Stimulated activated CD8-positive, alpha-beta memory T cell treated with anti-CD3 and anti-CD28 coated beads, Interleukin-7, amount 100 ng/mL, for 48 hours (primary cell): ENCODE data around the gene MAGI2.
"Not testable (repeated sequence)": the region's sequence is repeated elsewhere in the genome, so short reads cannot be mapped to it uniquely, and the experiment has no call there.

Source experiments
- DNase-seq, 2 donors: peaks; one replicate each; pipeline ENCODE4 v3.0.0-alpha.2; 2020; ENCODE audit warnings: low read depth in 1 of 2; ENCODE audit errors: extremely low read depth in 1 of 2

MAGI2 gene

DNA sequence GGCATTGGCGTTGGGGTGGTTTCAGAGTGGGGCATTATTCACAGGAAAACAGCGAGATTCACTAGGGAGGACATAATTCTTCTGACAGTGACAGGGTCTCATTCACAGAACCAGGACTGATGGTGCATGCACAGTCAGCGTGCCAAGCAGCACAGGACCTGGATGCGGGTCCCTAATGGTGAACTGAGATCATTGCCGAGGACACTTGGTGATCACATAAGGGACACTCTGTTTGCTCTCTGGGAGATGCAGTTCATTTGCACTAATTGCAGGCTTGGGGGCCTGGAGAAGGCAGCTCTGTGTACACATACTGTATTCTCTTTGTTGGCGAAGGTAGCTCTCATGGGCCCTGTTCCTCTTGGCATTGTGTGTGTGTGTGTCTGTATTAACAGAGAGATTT lies 938.8 kb downstream of the MAGI2 start:
- no peak for DNase-seq

- DNase-seq = no peak
These were observed 942.8 kb downstream of the MAGI2 start for GRCh38 chr7:78510580-78511188.

- DNase-seq = not testable (repeated sequence)
These were observed 950.2 kb downstream of the MAGI2 start for GRCh38 chr7:78503301-78503700.

DNA sequence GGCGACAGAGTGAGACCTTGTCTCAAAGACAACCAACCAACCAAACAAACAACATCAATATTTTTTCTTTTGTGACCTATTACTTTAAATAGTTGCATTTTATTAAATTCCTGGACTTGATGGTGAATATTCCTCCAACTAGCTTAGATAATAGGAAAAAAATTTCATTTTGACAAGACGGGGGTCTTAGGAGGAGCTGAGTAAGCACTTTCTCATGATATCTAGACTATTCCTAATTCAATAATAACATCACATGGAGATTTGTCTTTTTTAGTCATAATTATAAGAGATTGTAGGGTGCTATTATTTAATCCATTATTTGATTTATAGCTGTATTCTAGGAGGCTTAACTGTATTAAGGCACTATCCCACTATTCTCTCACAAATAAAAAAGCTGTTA lies 952.4 kb downstream of the MAGI2 start:
- DNase-seq = no peak

DNA sequence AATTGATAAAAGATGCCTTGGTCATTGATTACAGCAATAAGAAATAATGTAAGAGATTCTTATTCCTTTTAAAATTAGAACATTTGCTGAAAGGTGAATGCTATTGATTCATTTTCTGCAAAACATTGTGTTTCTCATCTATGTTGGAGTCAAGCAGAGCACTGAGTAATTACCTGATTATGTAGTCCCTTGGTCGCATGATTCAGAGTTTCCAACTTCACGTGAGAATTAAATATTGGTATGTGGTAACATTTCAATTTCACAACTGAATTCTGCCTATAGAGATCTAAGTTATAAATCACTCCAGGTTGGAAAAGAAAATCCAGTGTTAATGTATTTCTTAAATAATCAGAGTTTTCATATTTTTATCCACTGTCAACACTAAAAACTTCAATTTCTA lies 953.5 kb downstream of the MAGI2 start:
- no peak for DNase-seq

DNA sequence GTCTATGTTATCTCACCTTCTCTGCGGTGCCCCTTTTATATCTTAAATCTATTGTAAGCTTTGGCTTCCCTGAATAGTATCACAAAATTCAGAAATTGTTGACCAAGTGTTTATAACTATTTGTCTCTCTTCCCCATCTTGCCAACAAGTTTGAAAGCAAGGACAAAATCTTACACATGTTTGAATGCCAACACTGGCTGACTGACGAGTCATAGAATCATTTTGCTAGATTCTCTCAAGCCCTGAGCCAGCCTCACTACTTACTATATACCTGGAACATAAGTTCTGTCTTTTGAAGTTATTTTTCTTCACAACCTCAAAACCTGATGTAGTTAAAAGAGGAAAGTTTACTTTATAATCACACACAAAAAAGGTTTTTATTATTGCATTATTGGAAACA lies 954.2 kb downstream of the MAGI2 start:
- DNase-seq = no peak

DNA sequence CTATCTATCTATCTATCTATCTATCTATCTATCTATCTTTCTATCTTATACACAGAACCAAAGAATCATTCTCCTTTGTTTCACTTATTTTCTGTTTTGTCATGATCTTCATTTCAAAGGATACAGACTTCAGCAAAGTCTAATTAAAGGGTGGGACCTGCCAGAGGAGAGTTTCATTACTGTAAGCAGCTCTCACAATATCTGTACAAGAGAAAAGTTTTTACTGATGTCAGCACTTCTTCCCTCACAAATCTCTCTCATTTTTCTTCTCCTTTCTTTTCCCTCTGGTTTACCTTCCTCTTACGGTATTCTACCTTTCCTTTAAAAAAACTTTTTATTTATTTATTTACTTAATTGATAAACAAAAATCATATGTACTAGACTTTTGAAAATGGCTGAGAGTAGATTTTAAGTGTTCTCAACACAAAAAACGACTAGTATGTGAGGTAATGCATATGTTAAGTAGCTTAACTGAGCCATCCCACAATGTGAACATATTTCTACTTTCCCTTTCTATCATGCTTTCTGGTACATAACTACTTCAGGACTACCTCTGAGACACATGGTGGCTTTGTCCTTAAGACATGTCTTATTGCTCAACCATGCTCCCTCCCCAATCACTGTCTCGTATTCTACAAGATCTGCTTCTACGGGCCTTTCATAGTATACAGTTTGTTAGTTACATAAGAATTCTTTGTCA lies 955.6 kb downstream of the MAGI2 start:
- DNase-seq = no peak

DNA sequence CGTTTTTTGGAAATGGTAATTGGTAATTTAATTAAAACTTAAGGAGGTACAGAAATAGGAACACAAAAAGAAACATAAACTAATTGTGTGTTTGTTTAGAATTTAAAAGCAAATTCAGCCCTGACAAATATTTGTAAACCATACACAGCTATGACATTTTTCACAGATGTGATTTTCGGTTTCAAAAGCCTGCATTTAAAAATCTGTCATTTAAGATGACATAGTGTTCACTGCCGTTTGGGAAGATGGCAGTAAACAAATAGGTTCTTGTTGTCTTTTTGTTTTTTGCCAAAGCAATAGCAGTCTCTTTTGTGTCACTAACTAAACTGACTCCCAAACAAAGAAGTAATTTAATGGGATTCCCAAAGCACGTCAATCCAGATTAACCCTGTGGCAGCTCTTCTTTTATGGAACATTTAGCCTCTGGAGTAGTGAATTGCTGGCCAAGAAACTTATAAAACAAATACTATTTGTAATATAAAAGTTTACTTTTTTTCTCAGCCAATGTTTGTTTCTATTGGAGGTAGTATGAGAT lies 957.3 kb downstream of the MAGI2 start:
- no peak for DNase-seq

DNA sequence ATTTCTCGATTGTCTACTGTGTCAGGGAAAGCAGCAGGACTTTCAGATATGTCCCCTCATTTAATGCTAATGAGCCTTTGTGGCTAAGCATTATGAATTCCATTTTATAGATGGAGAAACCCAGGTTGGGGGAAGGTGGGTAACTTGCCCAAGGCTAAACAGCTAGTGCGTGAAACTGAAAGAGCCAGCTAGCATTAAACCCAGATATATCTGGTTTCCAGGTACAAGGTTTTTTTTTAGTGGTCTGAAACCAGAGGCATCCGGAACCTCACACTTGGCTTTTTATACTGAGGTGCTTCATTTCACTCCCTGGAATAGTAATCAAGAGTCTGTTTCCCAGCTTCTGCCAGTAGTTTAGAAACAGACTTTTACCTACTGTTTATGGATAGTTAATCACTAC lies 960.1 kb downstream of the MAGI2 start:
- DNase-seq = no peak

- no peak for DNase-seq
These were observed 961.3 kb downstream of the MAGI2 start for GRCh38 chr7:78492146-78492545.

DNA sequence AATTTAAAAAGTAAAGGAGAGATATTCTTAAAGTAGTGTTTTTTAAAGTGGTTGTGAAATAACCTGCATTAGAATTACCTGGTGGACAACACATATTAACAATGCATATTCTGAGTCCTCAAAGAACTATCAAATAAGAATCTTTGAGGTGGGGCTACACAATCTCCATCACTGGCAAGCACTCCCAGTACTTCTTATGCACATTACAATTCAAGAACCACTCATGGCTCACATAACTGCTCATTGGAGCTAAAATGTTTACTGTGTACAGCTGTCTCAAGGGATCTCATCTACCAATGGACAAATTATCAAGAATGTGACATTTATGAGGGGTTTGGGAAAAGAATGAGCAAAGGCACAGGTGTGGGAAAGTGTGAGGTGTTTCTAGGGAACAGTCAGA lies 962.9 kb downstream of the MAGI2 start:
- no peak for DNase-seq

GRCh38 chr7:78489476-78490240 lies 963.8 kb downstream of the MAGI2 start:
- no peak for DNase-seq

- no peak for DNase-seq
These were observed 966.0 kb downstream of the MAGI2 start for GRCh38 chr7:78487464-78487863.

DNA sequence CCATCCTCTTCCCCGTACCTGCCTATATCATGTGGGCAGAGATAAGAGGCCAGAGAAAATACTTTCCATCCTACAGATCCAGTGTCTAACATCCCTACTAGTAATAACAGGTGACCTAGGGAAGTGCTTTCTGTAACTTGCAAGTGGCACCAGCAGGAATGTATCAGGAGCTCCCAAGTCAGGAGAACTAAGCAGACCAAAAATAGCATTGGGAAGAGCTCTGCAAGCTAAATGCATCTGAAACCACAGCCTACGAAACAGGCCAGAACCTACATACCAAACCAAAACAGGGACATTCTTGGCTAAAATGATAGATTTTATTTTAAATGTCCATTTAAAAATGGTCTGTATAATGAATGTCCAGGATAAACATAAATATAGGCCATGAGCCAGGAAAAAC lies 974.1 kb downstream of the MAGI2 start:
- DNase-seq = no peak

GRCh38 chr7:78476851-78477405 lies 976.5 kb downstream of the MAGI2 start:
- no peak for DNase-seq

DNA sequence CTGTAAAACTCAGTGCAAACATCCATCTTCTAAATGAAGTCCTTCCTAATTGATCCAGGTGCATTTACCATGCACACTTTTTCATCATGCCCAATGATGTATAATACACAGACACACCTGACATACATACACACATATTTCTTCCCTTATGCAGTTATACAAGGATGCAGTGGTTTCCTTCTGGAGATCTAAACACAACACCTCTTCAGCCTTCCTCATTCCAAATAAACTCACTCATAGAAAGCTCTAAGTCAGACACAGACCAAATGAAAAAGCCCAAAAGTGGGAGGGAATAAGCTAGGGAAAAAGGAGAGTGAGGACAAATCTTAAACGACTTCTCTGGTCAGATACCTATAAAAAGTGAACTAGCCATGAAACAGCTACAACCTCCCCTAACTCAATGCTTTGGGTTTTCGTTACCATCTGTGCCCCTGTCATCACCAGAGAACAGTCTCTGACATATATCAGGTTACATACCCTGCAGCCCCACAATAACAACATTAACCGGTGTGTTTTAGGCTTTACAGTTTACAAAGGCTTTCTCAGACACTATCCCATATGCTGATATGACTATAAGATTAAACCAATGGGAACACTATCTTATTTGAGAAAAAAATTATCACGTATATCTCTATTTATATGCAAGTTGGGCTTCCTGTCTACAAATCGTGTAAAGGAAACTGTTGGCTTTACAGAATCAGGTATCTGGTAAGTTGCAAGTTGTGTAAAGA lies 979.7 kb downstream of the MAGI2 start:
- DNase-seq = no peak

- DNase-seq = no peak
These were observed 980.4 kb downstream of the MAGI2 start for GRCh38 chr7:78473021-78473420.

- DNase-seq = no peak
These were observed 980.9 kb downstream of the MAGI2 start for GRCh38 chr7:78472519-78472918.

DNA sequence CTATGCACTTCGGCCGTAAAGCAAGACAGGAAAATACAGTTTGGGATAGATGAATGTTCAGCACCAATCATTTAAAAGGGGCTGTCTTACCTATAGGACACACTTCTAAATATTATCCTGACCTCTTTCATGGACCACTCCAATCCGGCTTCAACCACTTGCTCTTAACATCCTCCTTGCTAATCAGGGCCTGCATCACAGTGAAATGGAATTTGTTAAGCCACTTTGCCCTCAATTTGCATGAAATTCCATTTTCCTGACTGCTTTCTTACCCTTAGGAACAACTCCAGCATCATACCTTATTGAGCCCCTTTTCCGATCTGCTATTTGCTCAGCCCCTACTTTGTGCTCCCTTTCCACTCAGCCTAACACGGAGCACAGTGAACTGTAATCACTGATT lies 987.6 kb downstream of the MAGI2 start:
- DNase-seq = no peak

DNA sequence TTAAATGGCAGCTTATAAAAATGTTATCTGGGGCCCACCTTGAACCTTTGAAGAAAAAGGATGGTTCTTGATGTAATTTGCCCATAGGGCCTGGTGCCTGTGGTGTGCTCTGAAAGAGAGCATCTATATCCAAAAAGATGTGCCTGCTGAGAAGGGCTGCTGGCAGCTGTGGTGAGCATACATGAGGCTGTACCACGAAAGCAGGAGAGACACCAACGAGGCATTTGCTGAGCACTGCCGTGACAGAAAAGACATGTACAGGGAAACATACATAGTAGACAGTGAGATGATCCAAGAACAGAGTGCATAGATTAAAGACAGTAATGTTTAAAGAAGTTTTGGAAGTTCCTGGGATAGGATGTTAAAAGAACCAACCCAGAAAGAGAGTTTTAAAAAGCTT lies 990.4 kb downstream of the MAGI2 start:
- DNase-seq = no peak

DNA sequence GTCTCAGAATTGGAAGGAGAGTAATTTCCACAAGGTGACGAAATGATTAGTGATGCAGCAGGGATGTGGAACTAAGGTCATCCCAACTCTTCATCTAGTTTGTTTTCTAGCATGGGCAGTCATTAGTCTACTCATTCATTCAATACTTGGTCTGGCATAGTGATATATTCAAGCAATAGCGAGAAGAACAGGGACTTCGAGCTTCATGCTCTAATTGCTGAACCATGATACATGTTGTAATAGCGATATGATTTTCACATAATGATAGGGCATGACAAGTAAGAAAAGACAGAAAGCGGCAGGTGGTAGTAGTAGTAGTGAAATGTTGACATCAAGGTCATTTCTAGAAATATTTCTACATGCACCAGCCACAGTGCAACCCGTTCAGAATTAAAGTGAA lies 1002.8 kb downstream of the MAGI2 start:
- DNase-seq = no peak
